ENCODE results near the gene AGRN. TPM values are rescaled to one million over a fixed set of nuclear protein-coding genes. Genes with fewer than 3 reads are reported as not detected.

Gene AGRN
- total RNA-seq, 4 donors from 2014 or later: 17.0 to 31.6 (median 22.6) TPM

DNA sequence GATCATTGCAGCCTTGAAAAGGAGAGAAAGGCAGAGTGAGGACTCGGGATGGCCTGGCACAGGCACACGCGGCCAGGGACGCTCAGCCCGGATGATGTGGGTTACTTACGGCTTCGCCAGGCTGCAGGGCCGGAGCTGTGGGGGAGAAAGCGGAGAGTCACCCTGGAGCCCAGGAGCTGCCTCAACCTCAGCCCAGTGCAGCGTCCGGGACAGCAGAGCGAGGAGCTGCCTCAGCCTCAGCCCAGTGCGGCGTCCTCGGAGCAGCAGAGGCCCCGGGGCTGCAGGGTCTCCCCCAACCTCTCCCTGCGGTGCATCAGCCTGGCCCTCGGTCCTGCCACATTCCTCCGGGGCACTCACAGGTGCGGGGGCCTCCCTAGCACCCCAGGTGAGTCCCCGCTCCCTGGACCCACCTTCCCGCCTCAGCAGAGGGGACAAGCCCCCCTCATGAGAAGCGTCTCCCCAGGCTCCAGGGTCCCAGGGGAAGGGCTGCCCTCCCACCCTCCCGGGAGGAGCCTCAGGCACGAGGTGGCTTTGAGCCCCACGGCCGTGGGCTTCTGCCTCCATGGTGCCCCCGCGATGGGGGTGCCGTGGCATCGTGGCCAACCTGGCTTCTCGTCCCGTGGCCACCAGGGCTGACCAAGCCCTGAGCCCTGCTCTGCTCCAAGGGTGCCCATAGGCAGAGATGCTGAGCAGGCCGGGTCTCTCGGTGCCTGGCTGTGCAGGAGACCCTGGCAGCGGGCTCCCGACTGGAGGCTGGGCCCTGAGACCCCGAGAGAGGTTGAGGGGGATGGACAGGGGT lies 64.7 kb downstream of the AGRN start:
- intact Hi-C loops (cut with DNase I): no loop called here
- no peak overlapping the region for H3K27ac ChIP-seq (replicated peaks in 1 of 4)
- no peak overlapping the region for H3K4me3 ChIP-seq
- WGBS: 89% methylated on average over 10 of the region's 38 CpGs
- no peak for DNase-seq (ENCODE audit: extremely low spot score)
- H3K36me3 ChIP-seq: peaks cover 0 to 38% (median 20%) of the 10 kb centered on the region in 4 donors
- no peak for TF ChIP-seq EP300 (IDR thresholded peaks at IDR 0.05)
- TF ChIP-seq POLR2A (IDR thresholded peaks at IDR 0.05; ENCODE audit: low read depth): no peak
- TF ChIP-seq POLR2AphosphoS5 (IDR thresholded peaks at IDR 0.05): no peak
- TF ChIP-seq, protein P1, sequence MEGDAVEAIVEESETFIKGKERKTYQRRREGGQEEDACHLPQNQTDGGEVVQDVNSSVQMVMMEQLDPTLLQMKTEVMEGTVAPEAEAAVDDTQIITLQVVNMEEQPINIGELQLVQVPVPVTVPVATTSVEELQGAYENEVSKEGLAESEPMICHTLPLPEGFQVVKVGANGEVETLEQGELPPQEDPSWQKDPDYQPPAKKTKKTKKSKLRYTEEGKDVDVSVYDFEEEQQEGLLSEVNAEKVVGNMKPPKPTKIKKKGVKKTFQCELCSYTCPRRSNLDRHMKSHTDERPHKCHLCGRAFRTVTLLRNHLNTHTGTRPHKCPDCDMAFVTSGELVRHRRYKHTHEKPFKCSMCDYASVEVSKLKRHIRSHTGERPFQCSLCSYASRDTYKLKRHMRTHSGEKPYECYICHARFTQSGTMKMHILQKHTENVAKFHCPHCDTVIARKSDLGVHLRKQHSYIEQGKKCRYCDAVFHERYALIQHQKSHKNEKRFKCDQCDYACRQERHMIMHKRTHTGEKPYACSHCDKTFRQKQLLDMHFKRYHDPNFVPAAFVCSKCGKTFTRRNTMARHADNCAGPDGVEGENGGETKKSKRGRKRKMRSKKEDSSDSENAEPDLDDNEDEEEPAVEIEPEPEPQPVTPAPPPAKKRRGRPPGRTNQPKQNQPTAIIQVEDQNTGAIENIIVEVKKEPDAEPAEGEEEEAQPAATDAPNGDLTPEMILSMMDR (IDR thresholded peaks at IDR 0.05): no peak
- no peaks in the 10 kb centered on the region for H3K9me3 ChIP-seq
- peaks cover 0 to 7% (median 0%) of the 10 kb centered on the region in 4 donors for H3K27me3 ChIP-seq
- peaks cover 9 to 10% (median 10%) of the 10 kb centered on the region in 4 donors for H3K4me1 ChIP-seq

DNA sequence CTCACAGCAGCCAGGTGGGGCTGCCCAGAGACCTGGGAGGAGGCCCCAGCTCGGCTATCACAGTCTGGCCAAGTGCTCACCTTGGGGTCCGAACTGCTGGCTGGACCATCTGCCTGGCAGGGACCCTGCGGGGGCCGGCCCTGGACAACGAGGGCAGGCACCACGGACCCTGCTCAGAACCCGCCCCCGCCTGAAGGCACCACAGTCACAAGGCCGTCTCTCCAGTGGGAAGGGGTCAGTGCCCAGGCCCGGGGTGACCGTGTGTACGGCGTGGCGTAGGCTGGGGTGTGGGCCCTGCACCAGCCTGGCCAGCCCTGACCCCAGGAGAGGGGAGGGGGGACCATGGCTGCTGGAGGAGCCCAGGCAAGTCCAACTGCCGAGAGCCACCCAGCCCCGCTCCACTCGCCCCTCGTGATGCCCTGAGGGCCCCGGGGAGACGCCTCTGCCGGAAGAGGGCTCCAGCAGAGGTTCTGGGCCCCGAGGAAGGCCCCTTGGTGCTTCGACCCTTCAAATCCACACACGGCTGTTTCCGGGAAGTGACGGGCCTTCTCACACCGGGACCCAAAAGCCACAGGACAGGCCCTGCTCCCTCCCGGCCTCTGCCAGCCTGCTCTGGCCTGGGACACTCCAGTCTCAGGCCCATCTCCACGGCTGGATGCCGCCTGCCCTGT lies 65.4 kb downstream of the AGRN start:
- WGBS: 95% methylated on average over 11 of the region's 30 CpGs
- Histone ChIP-seq H3K36me3 (peaks cover 0 to 44% (median 22%) of the 10 kb centered on the region in 4 donors), H3K4me1 (peaks cover 1 to 3% (median 2%) of the 10 kb centered on the region in 4 donors), H3K27me3 (peaks cover 0 to under 1% (median 0%) of the 10 kb centered on the region in 4 donors), H3K9me3 (no peaks in the 10 kb centered on the region), H3K27ac (replicated peaks in 1 of 4) (no peak overlapping the region), H3K4me3 (no peak overlapping the region)
- TF ChIP-seq POLR2AphosphoS5 (IDR thresholded peaks at IDR 0.05) (no peak), EP300 (IDR thresholded peaks at IDR 0.05) (no peak), POLR2A (IDR thresholded peaks at IDR 0.05; ENCODE audit: low read depth) (no peak)
- TF ChIP-seq, protein P1 (IDR thresholded peaks at IDR 0.05): no peak
- no peak for DNase-seq (ENCODE audit: extremely low spot score)
- intact Hi-C loops (cut with DNase I): no loop called here

DNA sequence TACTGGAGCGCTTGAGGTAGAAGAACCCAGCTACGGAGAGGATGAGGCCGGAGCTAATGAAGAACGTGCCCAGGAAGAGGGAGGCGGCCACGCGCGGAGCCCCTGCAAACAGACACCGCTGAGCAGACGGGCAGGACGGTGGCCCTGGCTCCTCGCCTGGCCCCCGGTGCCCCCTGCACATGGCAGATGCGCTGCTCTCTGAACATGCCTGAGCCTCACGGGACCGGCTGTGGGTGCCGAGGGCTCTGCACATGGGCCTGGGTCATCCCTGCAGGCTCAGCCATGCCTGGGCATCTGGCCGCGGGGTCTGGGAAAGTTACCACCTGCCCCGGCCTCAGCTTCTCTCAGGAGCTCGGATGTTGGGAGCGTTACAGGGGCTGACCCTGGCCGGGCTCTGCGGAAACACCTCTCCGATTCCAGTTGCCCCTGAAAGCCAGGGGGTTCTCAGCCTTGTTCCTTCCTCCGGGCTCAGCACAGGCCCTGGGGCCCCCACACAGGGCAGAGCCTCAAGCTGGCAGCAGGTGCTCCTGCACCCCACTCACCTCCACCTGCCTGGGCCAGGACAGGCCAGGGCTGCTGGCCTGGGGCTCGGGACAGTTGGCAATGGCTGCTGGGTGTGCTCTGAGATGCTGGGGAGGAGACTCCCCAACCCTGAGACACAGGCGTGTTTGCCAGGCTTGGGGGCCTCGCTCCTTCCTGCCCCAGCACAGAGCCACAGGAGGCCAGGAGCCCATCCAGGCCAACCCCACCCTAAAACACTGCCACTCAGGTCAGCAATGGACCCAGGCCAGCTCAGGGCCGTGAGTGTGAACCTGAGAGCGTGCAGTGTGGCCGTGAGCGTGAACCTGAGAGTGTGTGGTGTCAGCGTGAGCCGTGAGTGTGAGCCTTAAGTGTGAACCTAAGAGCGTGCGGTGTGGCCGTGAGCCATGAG lies 66.3 kb downstream of the AGRN start:
- no peak for DNase-seq (ENCODE audit: extremely low spot score)
- 93% methylated on average over 31 of the region's 38 CpGs for WGBS
- intact Hi-C loops (cut with DNase I): no loop called here
- Histone ChIP-seq H3K27me3 (no peaks in the 10 kb centered on the region), H3K27ac (replicated peaks in 1 of 4) (no peak overlapping the region), H3K4me1 (no peaks in the 10 kb centered on the region), H3K9me3 (no peaks in the 10 kb centered on the region), H3K36me3 (peaks cover 0 to 47% (median 24%) of the 10 kb centered on the region in 4 donors), H3K4me3 (no peak overlapping the region)
- TF ChIP-seq, protein P1 (IDR thresholded peaks at IDR 0.05): no peak
- TF ChIP-seq POLR2AphosphoS5 (IDR thresholded peaks at IDR 0.05) (no peak), POLR2A (IDR thresholded peaks at IDR 0.05; ENCODE audit: low read depth) (no peak), EP300 (IDR thresholded peaks at IDR 0.05) (no peak)

DNA sequence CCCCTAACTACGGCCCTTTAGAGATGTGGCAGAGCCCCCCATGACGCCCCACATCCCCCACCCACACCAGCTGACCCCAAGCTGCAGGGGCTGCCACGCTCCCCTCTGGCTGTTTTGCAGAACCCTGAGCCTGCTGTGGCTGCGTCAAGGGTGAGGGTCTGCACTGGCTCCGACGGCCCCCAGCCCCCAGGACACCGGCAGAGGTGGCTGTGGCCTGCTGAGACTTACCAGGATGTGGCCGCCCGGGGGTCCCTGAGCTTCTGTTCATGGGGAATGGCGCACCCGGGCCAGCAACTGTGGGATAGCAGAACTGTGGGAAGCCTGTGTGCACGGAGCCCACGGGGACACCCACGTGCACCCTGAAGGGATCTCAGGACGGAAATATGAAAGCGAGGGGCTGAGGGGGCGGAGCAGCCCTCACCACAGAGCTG lies 67.0 kb downstream of the AGRN start:
- no peak for TF ChIP-seq POLR2A (IDR thresholded peaks at IDR 0.05; ENCODE audit: low read depth)
- TF ChIP-seq, protein P1 (IDR thresholded peaks at IDR 0.05): no peak
- no peak for TF ChIP-seq POLR2AphosphoS5 (IDR thresholded peaks at IDR 0.05)
- no peak for TF ChIP-seq EP300 (IDR thresholded peaks at IDR 0.05)
- Histone ChIP-seq H3K27me3 (no peaks in the 10 kb centered on the region), H3K4me1 (no peaks in the 10 kb centered on the region), H3K27ac (replicated peaks in 1 of 4) (no peak overlapping the region), H3K4me3 (no peak overlapping the region), H3K36me3 (peaks cover 0 to 47% (median 23%) of the 10 kb centered on the region in 4 donors), H3K9me3 (no peaks in the 10 kb centered on the region)
- WGBS: 91% methylated on average over 11 of the region's 17 CpGs
- DNase-seq (ENCODE audit: extremely low spot score): no peak
- intact Hi-C loops (cut with DNase I): no loop called here

Data from esophagus muscularis mucosa (tissue), 4 donors.